ENCODE results near the gene SLC25A25.

Gene SLC25A25

GRCh38 chr9:128091144-128091543 lies 23.1 kb downstream of the SLC25A25 start:
- H3K36me3 ChIP-seq (ENCODE audit: insufficient read depth, low read length), result no peaks in the 10 kb centered on the region
- H3K27me3 ChIP-seq (ENCODE audit: insufficient read depth, low read length), result no peaks in the 10 kb centered on the region
- H3K4me1 ChIP-seq (ENCODE audit: insufficient read depth, low read length), result no peaks in the 10 kb centered on the region
- no peak overlapping the region; the same call in 1 of the 2 replicates for H3K4me3 ChIP-seq (ENCODE audit: low read length)
- no peak overlapping the region for H3K27ac ChIP-seq (ENCODE audit: low read depth, low read length)
- 73% methylated on average over 13 of the region's 13 CpGs for WGBS
- H3K9me3 ChIP-seq (ENCODE audit: insufficient read depth, low read depth, low read length), result no peaks in the 10 kb centered on the region
- H3K9ac ChIP-seq (ENCODE audit: low read depth, low read length), result no peak overlapping the region

GRCh38 chr9:128091571-128091970 lies 23.5 kb downstream of the SLC25A25 start:
- Histone ChIP-seq H3K4me3 (ENCODE audit: low read length) (no peak overlapping the region), H3K9ac (ENCODE audit: low read depth, low read length) (no peak overlapping the region), H3K36me3 (ENCODE audit: insufficient read depth, low read length) (no peaks in the 10 kb centered on the region), H3K4me1 (ENCODE audit: insufficient read depth, low read length) (no peaks in the 10 kb centered on the region), H3K27me3 (ENCODE audit: insufficient read depth, low read length) (no peaks in the 10 kb centered on the region), H3K27ac (ENCODE audit: low read depth, low read length) (no peak overlapping the region), H3K9me3 (ENCODE audit: insufficient read depth, low read depth, low read length) (no peaks in the 10 kb centered on the region)
- 76% methylated on average over 13 of the region's 13 CpGs for WGBS

GRCh38 chr9:128092199-128092977 lies 24.4 kb downstream of the SLC25A25 start:
- Histone ChIP-seq H3K27me3 (ENCODE audit: insufficient read depth, low read length) (no peaks in the 10 kb centered on the region), H3K9me3 (ENCODE audit: insufficient read depth, low read depth, low read length) (no peaks in the 10 kb centered on the region), H3K4me3 (ENCODE audit: low read length) (no peak overlapping the region), H3K9ac (ENCODE audit: low read depth, low read length) (no peak overlapping the region), H3K27ac (ENCODE audit: low read depth, low read length) (no peak overlapping the region), H3K36me3 (ENCODE audit: insufficient read depth, low read length) (no peaks in the 10 kb centered on the region), H3K4me1 (ENCODE audit: insufficient read depth, low read length) (0 out of 2 replicates have a peak, but pooled peaks cover under 1% of the 10 kb centered on the region)
- 91% methylated on average over 16 of the region's 16 CpGs for WGBS

- Histone ChIP-seq H3K9me3 (ENCODE audit: insufficient read depth, low read depth, low read length) (no peaks in the 10 kb centered on the region), H3K4me3 (ENCODE audit: low read length) (no peak overlapping the region), H3K36me3 (ENCODE audit: insufficient read depth, low read length) (no peaks in the 10 kb centered on the region), H3K9ac (ENCODE audit: low read depth, low read length) (no peak overlapping the region), H3K4me1 (ENCODE audit: insufficient read depth, low read length) (peaks cover 7% of the 10 kb centered on the region; the same call in 1 of the 2 replicates), H3K27ac (ENCODE audit: low read depth, low read length) (no peak overlapping the region), H3K27me3 (ENCODE audit: insufficient read depth, low read length) (no peaks in the 10 kb centered on the region)
- WGBS, result 70% methylated on average over 4 of the region's 4 CpGs
Measured at GRCh38 chr9:128093011-128093410, 25.0 kb downstream of the SLC25A25 start.

GRCh38 chr9:128094166-128094949 lies 26.3 kb downstream of the SLC25A25 start:
- Histone ChIP-seq H3K9me3 (ENCODE audit: insufficient read depth, low read depth, low read length) (no peaks in the 10 kb centered on the region), H3K27ac (ENCODE audit: low read depth, low read length) (no peak overlapping the region), H3K36me3 (ENCODE audit: insufficient read depth, low read length) (no peaks in the 10 kb centered on the region), H3K27me3 (ENCODE audit: insufficient read depth, low read length) (no peaks in the 10 kb centered on the region), H3K4me3 (ENCODE audit: low read length) (no peak overlapping the region), H3K4me1 (ENCODE audit: insufficient read depth, low read length) (peaks cover 12% of the 10 kb centered on the region), H3K9ac (ENCODE audit: low read depth, low read length) (no peak overlapping the region)
- WGBS, result 85% methylated on average over 8 of the region's 8 CpGs

GRCh38 chr9:128094950-128095544 lies 27.0 kb downstream of the SLC25A25 start:
- H3K27me3 ChIP-seq (ENCODE audit: insufficient read depth, low read length), result no peaks in the 10 kb centered on the region
- no peak overlapping the region for H3K9ac ChIP-seq (ENCODE audit: low read depth, low read length)
- H3K9me3 ChIP-seq (ENCODE audit: insufficient read depth, low read depth, low read length), result no peaks in the 10 kb centered on the region
- H3K36me3 ChIP-seq (ENCODE audit: insufficient read depth, low read length), result no peaks in the 10 kb centered on the region
- no peak overlapping the region for H3K27ac ChIP-seq (ENCODE audit: low read depth, low read length)
- H3K4me3 ChIP-seq (ENCODE audit: low read length), result no peak overlapping the region
- peaks cover 19% of the 10 kb centered on the region for H3K4me1 ChIP-seq (ENCODE audit: insufficient read depth, low read length)
- 79% methylated on average over 11 of the region's 11 CpGs for WGBS

- peak overlapping the region; percentile 98; the same call in 1 of the 2 replicates for H3K27ac ChIP-seq (ENCODE audit: low read depth, low read length)
Measured at GRCh38 chr9:128096616-128097536, 28.8 kb downstream of the SLC25A25 start.

GRCh38 chr9:128097543-128098296 lies 29.7 kb downstream of the SLC25A25 start:
- peak overlapping the region; percentile 37 for H3K9ac ChIP-seq (ENCODE audit: low read depth, low read length)
- WGBS, result 53% methylated on average over 13 of the region's 13 CpGs
- H3K4me3 ChIP-seq (ENCODE audit: low read length), result peak overlapping the region; percentile 66
- no peaks in the 10 kb centered on the region for H3K27me3 ChIP-seq (ENCODE audit: insufficient read depth, low read length)
- peak overlapping the region; percentile 98 for H3K27ac ChIP-seq (ENCODE audit: low read depth, low read length)
- H3K36me3 ChIP-seq (ENCODE audit: insufficient read depth, low read length), result peaks cover 18% of the 10 kb centered on the region
- H3K9me3 ChIP-seq (ENCODE audit: insufficient read depth, low read depth, low read length), result no peaks in the 10 kb centered on the region
- H3K4me1 ChIP-seq (ENCODE audit: insufficient read depth, low read length), result peaks cover 24% of the 10 kb centered on the region

More at GRCh38 chr9:128096616-128097536, 28.8 kb downstream of the SLC25A25 start:
- WGBS, result 86% methylated on average over 17 of the region's 19 CpGs
- Histone ChIP-seq H3K9me3 (ENCODE audit: insufficient read depth, low read depth, low read length) (no peaks in the 10 kb centered on the region), H3K9ac (ENCODE audit: low read depth, low read length) (no peak overlapping the region), H3K36me3 (ENCODE audit: insufficient read depth, low read length) (peaks cover 10% of the 10 kb centered on the region), H3K4me1 (ENCODE audit: insufficient read depth, low read length) (peaks cover 24% of the 10 kb centered on the region), H3K4me3 (ENCODE audit: low read length) (no peak overlapping the region), H3K27me3 (ENCODE audit: insufficient read depth, low read length) (no peaks in the 10 kb centered on the region)

GRCh38 chr9:128098297-128099230 lies 30.5 kb downstream of the SLC25A25 start:
- peak overlapping the region; percentile 85 for H3K9ac ChIP-seq (ENCODE audit: low read depth, low read length)
- H3K36me3 ChIP-seq (ENCODE audit: insufficient read depth, low read length), result peaks cover 25% of the 10 kb centered on the region
- H3K27ac ChIP-seq (ENCODE audit: low read depth, low read length), result peak overlapping the region; percentile 98
- WGBS, result 7% methylated on average over 32 of the region's 32 CpGs
- H3K27me3 ChIP-seq (ENCODE audit: insufficient read depth, low read length), result no peaks in the 10 kb centered on the region
- peak overlapping the region; percentile 66 for H3K4me3 ChIP-seq (ENCODE audit: low read length)
- no peaks in the 10 kb centered on the region for H3K9me3 ChIP-seq (ENCODE audit: insufficient read depth, low read depth, low read length)
- peaks cover 24% of the 10 kb centered on the region for H3K4me1 ChIP-seq (ENCODE audit: insufficient read depth, low read length)
